Chondrocyte (in vitro differentiated cells): ENCODE results near the gene EGFR. TPM values are rescaled to one million over a fixed set of nuclear protein-coding genes. Genes with fewer than 3 reads are reported as not detected.
A peak's percentile ranks its signal among the peaks of the same experiment; 100 is the strongest.

Experiments
- DNase-seq: peaks from one replicate; pipeline ENCODE4 v3.0.0; 2021; ENCODE audit warnings: mixed read lengths, low spot score
- H3K27ac Mint-ChIP-seq: one replicate; pipeline ENCODE4 v1.8.0; 2021; ENCODE audit warnings: mild to moderate bottlenecking, moderate library complexity, mixed read lengths; ENCODE audit not compliant: unreplicated experiment
- H3K27me3 Mint-ChIP-seq: 2 replicates; pipeline ENCODE4 v1.8.0; 2021; ENCODE audit warnings: low read depth, mixed read lengths
- H3K36me3 Mint-ChIP-seq: 2 replicates; pipeline ENCODE4 v1.8.0; 2021; ENCODE audit warnings: low read depth, mixed read lengths
- H3K4me1 Mint-ChIP-seq: 2 replicates; pipeline ENCODE4 v1.8.0; 2021; ENCODE audit warnings: low read depth, mild to moderate bottlenecking, mixed read lengths
- H3K4me3 Mint-ChIP-seq: one replicate; pipeline ENCODE4 v1.8.0; 2021; ENCODE audit warnings: mild to moderate bottlenecking, moderate library complexity, mixed read lengths; ENCODE audit not compliant: unreplicated experiment
- H3K9me3 Mint-ChIP-seq: 2 replicates; pipeline ENCODE4 v1.8.0; 2021; ENCODE audit warnings: low read depth, mixed read lengths
- CTCF ChIP-seq: fragments of 200-600 bp; sonication (generic); IDR thresholded peaks from 2 replicates; pipeline ENCODE4 v1.5.0; 2021; ENCODE audit warnings: antibody characterized with exemption, mild to moderate bottlenecking, moderate library complexity
- total RNA-seq: library from RNA; stranded (reverse); gene quantifications from 3 replicates; pipeline ENCODE4 v1.2.1, GENCODE V29; 2021

Gene EGFR
- total RNA-seq, 1 donor from 2014 or later, result 25.5 TPM

- Mint-ChIP-seq H3K27ac (no peak overlapping the region), H3K4me1 (peaks cover 27% of the 10 kb centered on the region), H3K27me3 (no peaks in the 10 kb centered on the region), H3K4me3 (no peak overlapping the region), H3K9me3 (no peaks in the 10 kb centered on the region), H3K36me3 (peaks cover 32% of the 10 kb centered on the region)
- no peak for TF ChIP-seq CTCF
- DNase-seq, result no peak
Observed at GRCh38 chr7:55174456-55174855, 155.6 kb downstream of the EGFR start.

GRCh38 chr7:55174856-55175255 lies 156.0 kb downstream of the EGFR start:
- no peaks in the 10 kb centered on the region for H3K9me3 Mint-ChIP-seq
- no peak for DNase-seq
- H3K27me3 Mint-ChIP-seq, result no peaks in the 10 kb centered on the region
- H3K4me3 Mint-ChIP-seq, result no peak overlapping the region
- peaks cover 30% of the 10 kb centered on the region for H3K4me1 Mint-ChIP-seq
- H3K27ac Mint-ChIP-seq, result no peak overlapping the region
- no peak for TF ChIP-seq CTCF
- peaks cover 31% of the 10 kb centered on the region for H3K36me3 Mint-ChIP-seq

GRCh38 chr7:55177068-55177530 lies 158.3 kb downstream of the EGFR start:
- peak; percentile 9 for TF ChIP-seq CTCF
- Mint-ChIP-seq H3K4me3 (peak overlapping the region; percentile 27), H3K27me3 (no peaks in the 10 kb centered on the region), H3K4me1 (peaks cover 43% of the 10 kb centered on the region), H3K27ac (peak overlapping the region; percentile 81), H3K36me3 (peaks cover 24% of the 10 kb centered on the region), H3K9me3 (no peaks in the 10 kb centered on the region)
- DNase-seq, result no peak

GRCh38 chr7:55177589-55178261 lies 158.9 kb downstream of the EGFR start:
- H3K36me3 Mint-ChIP-seq, result peaks cover 20% of the 10 kb centered on the region
- H3K4me3 Mint-ChIP-seq, result peak overlapping the region; percentile 27
- peak overlapping the region; percentile 72 for H3K27ac Mint-ChIP-seq
- DNase-seq, result no peak
- no peaks in the 10 kb centered on the region for H3K27me3 Mint-ChIP-seq
- peaks cover 43% of the 10 kb centered on the region for H3K4me1 Mint-ChIP-seq
- no peaks in the 10 kb centered on the region for H3K9me3 Mint-ChIP-seq
- no peak for TF ChIP-seq CTCF

- Mint-ChIP-seq H3K27ac (peak overlapping the region; percentile 67), H3K36me3 (peaks cover 18% of the 10 kb centered on the region), H3K4me1 (peaks cover 43% of the 10 kb centered on the region), H3K9me3 (no peaks in the 10 kb centered on the region), H3K4me3 (no peak overlapping the region), H3K27me3 (no peaks in the 10 kb centered on the region)
- DNase-seq, result no peak
- TF ChIP-seq CTCF, result no peak
Observed at GRCh38 chr7:55178292-55178862, 159.6 kb downstream of the EGFR start.
